ENCODE measurements around the gene ZCCHC7. TPM values are rescaled to one million over a fixed set of nuclear protein-coding genes. Genes with fewer than 3 reads are reported as not detected.
"Not testable (repeated sequence)": the region's sequence is repeated elsewhere in the genome, so short reads cannot be mapped to it uniquely, and the experiment has no call there.

The ZCCHC7 gene
- total RNA-seq, 3 donors from 2014 or later = 19.8 to 29.1 (median 26.9) TPM

GRCh38 chr9:37300620-37301019 is 180.2 kb downstream of the ZCCHC7 start:
- Histone ChIP-seq H3K9me3 (no peaks in the 10 kb centered on the region), H3K27ac (no peak overlapping the region), H3K36me3 (no peaks in the 10 kb centered on the region), H3K4me1 (no peaks in the 10 kb centered on the region), H3K27me3 (no peaks in the 10 kb centered on the region), H3K4me3 (no peak overlapping the region)
- no peak for DNase-seq (ENCODE audit: low spot score in 2 of 2)
- intact Hi-C loops (cut with DNase I; ENCODE audit: low total_unique reads) = no loop called here
- no peak for TF ChIP-seq POLR2AphosphoS5 (IDR thresholded peaks at IDR 0.05)
- no peak for TF ChIP-seq CTCF (IDR thresholded peaks at IDR 0.05)
- TF ChIP-seq POLR2A (IDR thresholded peaks at IDR 0.05) = no peak

GRCh38 chr9:37301042-37301853 is 180.9 kb downstream of the ZCCHC7 start:
- no peak for TF ChIP-seq POLR2AphosphoS5 (IDR thresholded peaks at IDR 0.05)
- no peak for TF ChIP-seq POLR2A (IDR thresholded peaks at IDR 0.05)
- no peak for TF ChIP-seq CTCF (IDR thresholded peaks at IDR 0.05)
- no peaks in the 10 kb centered on the region for H3K4me1 ChIP-seq
- H3K36me3 ChIP-seq = no peaks in the 10 kb centered on the region
- H3K27ac ChIP-seq = no peak overlapping the region
- intact Hi-C loops (cut with DNase I; ENCODE audit: low total_unique reads) = no loop called here
- no peaks in the 10 kb centered on the region for H3K9me3 ChIP-seq
- no peaks in the 10 kb centered on the region for H3K27me3 ChIP-seq
- DNase-seq (ENCODE audit: low spot score in 2 of 2) = no peak
- H3K4me3 ChIP-seq = no peak overlapping the region

- Histone ChIP-seq H3K36me3 (no peaks in the 10 kb centered on the region), H3K4me1 (no peaks in the 10 kb centered on the region), H3K27me3 (no peaks in the 10 kb centered on the region), H3K4me3 (no peak overlapping the region), H3K9me3 (no peaks in the 10 kb centered on the region), H3K27ac (no peak overlapping the region)
- intact Hi-C loops (cut with DNase I; ENCODE audit: low total_unique reads) = no loop called here
- TF ChIP-seq CTCF (IDR thresholded peaks at IDR 0.05) = no peak
- TF ChIP-seq POLR2AphosphoS5 (IDR thresholded peaks at IDR 0.05) = no peak
- no peak for TF ChIP-seq POLR2A (IDR thresholded peaks at IDR 0.05)
- no peak for DNase-seq (ENCODE audit: low spot score in 2 of 2)
Measured at GRCh38 chr9:37301854-37302172, 181.4 kb downstream of the ZCCHC7 start.

GRCh38 chr9:37302277-37302676 is 181.9 kb downstream of the ZCCHC7 start:
- Histone ChIP-seq H3K27me3 (no peaks in the 10 kb centered on the region), H3K9me3 (no peaks in the 10 kb centered on the region), H3K36me3 (no peaks in the 10 kb centered on the region), H3K27ac (no peak overlapping the region), H3K4me1 (no peaks in the 10 kb centered on the region), H3K4me3 (no peak overlapping the region)
- TF ChIP-seq POLR2A (IDR thresholded peaks at IDR 0.05) (no peak), POLR2AphosphoS5 (IDR thresholded peaks at IDR 0.05) (no peak), CTCF (IDR thresholded peaks at IDR 0.05) (no peak)
- intact Hi-C loops (cut with DNase I; ENCODE audit: low total_unique reads) = no loop called here
- DNase-seq (ENCODE audit: low spot score in 2 of 2) = no peak

- DNase-seq (ENCODE audit: low spot score in 2 of 2); H3K4me3 ChIP-seq; H3K36me3 ChIP-seq; H3K27me3 ChIP-seq; H3K9me3 ChIP-seq; H3K4me1 ChIP-seq; intact Hi-C loops (cut with DNase I; ENCODE audit: low total_unique reads); H3K27ac ChIP-seq: not testable (repeated sequence)
Measured at GRCh38 chr9:37303272-37303671, 182.9 kb downstream of the ZCCHC7 start.
